HG02943 (cell line): ENCODE data around the gene TBX2.

Experiments used
- ATAC-seq: cut with Tn5 transposase; IDR thresholded peaks from one replicate; pipeline ENCODE4 v1.9.1; 2021; ENCODE audit warnings: mild to moderate bottlenecking, low read depth, moderate library complexity; ENCODE audit not compliant: unreplicated experiment

The TBX2 gene

GRCh38 chr17:61411261-61412142, 11.9 kb downstream of the TBX2 start:
- ATAC-seq, result no peak

- peak; percentile 53 for ATAC-seq
Observed at GRCh38 chr17:61412143-61412859, 12.7 kb downstream of the TBX2 start.

GRCh38 chr17:61412860-61413660, 13.4 kb downstream of the TBX2 start:
- no peak for ATAC-seq

GRCh38 chr17:61413661-61414126, 14.1 kb downstream of the TBX2 start:
- ATAC-seq, result no peak

- no peak for ATAC-seq
Observed at GRCh38 chr17:61414141-61414935, 14.7 kb downstream of the TBX2 start.

- ATAC-seq, result no peak
Observed at GRCh38 chr17:61414936-61415251, 15.3 kb downstream of the TBX2 start.

- no peak for ATAC-seq
Observed at GRCh38 chr17:61415374-61416210, 15.9 kb downstream of the TBX2 start.

- ATAC-seq, result no peak
Observed at GRCh38 chr17:61416211-61416539, 16.5 kb downstream of the TBX2 start.

GRCh38 chr17:61416540-61417363, 17.1 kb downstream of the TBX2 start:
- ATAC-seq, result no peak

- no peak for ATAC-seq
Observed at GRCh38 chr17:61418449-61418848, 18.8 kb downstream of the TBX2 start.

GRCh38 chr17:61419496-61420046, 19.9 kb downstream of the TBX2 start:
- ATAC-seq, result no peak

- no peak for ATAC-seq
Observed at GRCh38 chr17:61420052-61420451, 20.4 kb downstream of the TBX2 start.

- ATAC-seq, result no peak
Observed at GRCh38 chr17:61420745-61421398, 21.2 kb downstream of the TBX2 start.

GRCh38 chr17:61421460-61421859, 21.8 kb downstream of the TBX2 start:
- ATAC-seq, result no peak

GRCh38 chr17:61422116-61422799, 22.6 kb downstream of the TBX2 start:
- no peak for ATAC-seq

GRCh38 chr17:61422869-61423268, 23.2 kb downstream of the TBX2 start:
- ATAC-seq, result no peak

- no peak for ATAC-seq
Observed at GRCh38 chr17:61423967-61424649, 24.5 kb downstream of the TBX2 start.
